Uterus (tissue), 2 donors: Measurements from ENCODE around the gene FUCA1.

ENCODE experiments used
- CTCF ChIP-seq, 4 experiments: fragments of 200-600 bp in 2 of 4; fragments of 450-650 bp in 2 of 4; sonication (generic) in 2 of 4; IDR thresholded peaks; one replicate each; pipeline ENCODE4 v1.5.1; 2016 to 2019; ENCODE audit warnings: antibody characterized with exemption in 4 of 4, mild to moderate bottlenecking in 2 of 4, moderate library complexity in 1 of 4
- POLR2A ChIP-seq, 2 donors: fragments of 450-650 bp; IDR thresholded peaks; one replicate each; pipeline ENCODE4 v1.6.1; 2016; ENCODE audit warnings: antibody characterized with exemption in 2 of 2, mild to moderate bottlenecking in 1 of 2, moderate library complexity in 1 of 2

GRCh38 chr1:23843644-23844043 is 24.4 kb downstream of the FUCA1 start:
- TF ChIP-seq POLR2A (IDR thresholded peaks at IDR 0.05) (no peak), CTCF (IDR thresholded peaks at IDR 0.05) (no peak)
